NCI-H2227 treated with DMSO at 0.1 percent for 48 hours (cell line): ENCODE data around the gene HS6ST1.
"Not testable (repeated sequence)": the region's sequence is repeated elsewhere in the genome, so short reads cannot be mapped to it uniquely, and the experiment has no call there.

Source experiments
- DNase-seq: peaks from one replicate; lab custom pipeline; 2025; lab: John Stamatoyannopoulos, UW

HS6ST1 gene

GRCh38 chr2:128268611-128269010 is 50.1 kb downstream of the HS6ST1 start:
- not testable (repeated sequence) for DNase-seq

- DNase-seq, result not testable (repeated sequence)
Observed at GRCh38 chr2:128268145-128268544, 50.5 kb downstream of the HS6ST1 start.

- not testable (repeated sequence) for DNase-seq
Observed at GRCh38 chr2:128267649-128268048, 51.0 kb downstream of the HS6ST1 start.

- DNase-seq, result not testable (repeated sequence)
Observed at GRCh38 chr2:128267197-128267596, 51.5 kb downstream of the HS6ST1 start.

- DNase-seq, result not testable (repeated sequence)
Observed at GRCh38 chr2:128266463-128266862, 52.2 kb downstream of the HS6ST1 start.

GRCh38 chr2:128265608-128265993 is 53.1 kb downstream of the HS6ST1 start:
- not testable (repeated sequence) for DNase-seq

GRCh38 chr2:128264881-128265607 is 53.6 kb downstream of the HS6ST1 start:
- no peak for DNase-seq

- DNase-seq, result no peak
Observed at GRCh38 chr2:128263902-128264331, 54.8 kb downstream of the HS6ST1 start.

GRCh38 chr2:128262315-128263253 is 56.1 kb downstream of the HS6ST1 start:
- DNase-seq, result no peak

GRCh38 chr2:128261245-128262128 is 57.2 kb downstream of the HS6ST1 start:
- no peak for DNase-seq

GRCh38 chr2:128260239-128261138 is 58.2 kb downstream of the HS6ST1 start:
- DNase-seq, result no peak

GRCh38 chr2:128259585-128259984 is 59.1 kb downstream of the HS6ST1 start:
- no peak for DNase-seq

- DNase-seq, result no peak
Observed at GRCh38 chr2:128258218-128258617, 60.5 kb downstream of the HS6ST1 start.

GRCh38 chr2:128252501-128252900 is 66.2 kb downstream of the HS6ST1 start:
- DNase-seq, result no peak

- DNase-seq, result not testable (repeated sequence)
Observed at GRCh38 chr2:128252086-128252485, 66.6 kb downstream of the HS6ST1 start.

- no peak for DNase-seq
Observed at GRCh38 chr2:128250229-128251025, 68.2 kb downstream of the HS6ST1 start.

GRCh38 chr2:128249555-128249954 is 69.1 kb downstream of the HS6ST1 start:
- DNase-seq, result no peak

- no peak for DNase-seq
Observed at GRCh38 chr2:128245813-128246212, 72.9 kb downstream of the HS6ST1 start.

- DNase-seq, result no peak
Observed at GRCh38 chr2:128241896-128242295, 76.8 kb downstream of the HS6ST1 start.
